NCI-H2029 (cell line): ENCODE data around the gene ZNF701.
"Not testable (repeated sequence)": the region's sequence is repeated elsewhere in the genome, so short reads cannot be mapped to it uniquely, and the experiment has no call there.

ENCODE experiments used
- DNase-seq: peaks from one replicate; lab custom pipeline; 2025; lab: John Stamatoyannopoulos, UW

Gene ZNF701

GRCh38 chr19:52570000-52570861 is at the start of gene ZNF701:
Gene ZNF701, plus strand, starts transcription at chr19:52570287. Its CDS starts 3,861 bp downstream, at chr19:52574148.
- DNase-seq = peak; percentile 85

- DNase-seq = no peak
Measured at GRCh38 chr19:52522551-52522950, 47.5 kb upstream of the ZNF701 start.

- DNase-seq = no peak
Measured at GRCh38 chr19:52524086-52524485, 46.0 kb upstream of the ZNF701 start.

- DNase-seq = peak; percentile 94
Measured at GRCh38 chr19:52527134-52527955, 42.7 kb upstream of the ZNF701 start, which contains the start of gene ZNF808. Gene ZNF808, plus strand, starts transcription at chr19:52527668. Its CDS starts 15,617 bp downstream, at chr19:52543285.

GRCh38 chr19:52527956-52528351 is 42.1 kb upstream of the ZNF701 start:
- no peak for DNase-seq

- no peak for DNase-seq
Measured at GRCh38 chr19:52532480-52532879, 37.6 kb upstream of the ZNF701 start.

- no peak for DNase-seq
Measured at GRCh38 chr19:52533901-52534300, 36.2 kb upstream of the ZNF701 start.

GRCh38 chr19:52535385-52535770 is 34.7 kb upstream of the ZNF701 start:
- DNase-seq = not testable (repeated sequence)

- DNase-seq = peak; percentile 80
Measured at GRCh38 chr19:52535771-52536447, 34.2 kb upstream of the ZNF701 start.

- DNase-seq = no peak
Measured at GRCh38 chr19:52536448-52536800, 33.7 kb upstream of the ZNF701 start.

GRCh38 chr19:52538815-52539214 is 31.3 kb upstream of the ZNF701 start:
- DNase-seq = not testable (repeated sequence)

- not testable (repeated sequence) for DNase-seq
Measured at GRCh38 chr19:52541176-52541575, 28.9 kb upstream of the ZNF701 start.

GRCh38 chr19:52541608-52542007 is 28.5 kb upstream of the ZNF701 start:
- DNase-seq = no peak

- not testable (repeated sequence) for DNase-seq
Measured at GRCh38 chr19:52542541-52542940, 27.5 kb upstream of the ZNF701 start.

- no peak for DNase-seq
Measured at GRCh38 chr19:52542984-52543664, 27.0 kb upstream of the ZNF701 start.

- DNase-seq = no peak
Measured at GRCh38 chr19:52554216-52554971, 15.7 kb upstream of the ZNF701 start.

- DNase-seq = no peak
Measured at GRCh38 chr19:52557231-52557995, 12.7 kb upstream of the ZNF701 start.

- DNase-seq = not testable (repeated sequence)
Measured at GRCh38 chr19:52558732-52559445, 11.2 kb upstream of the ZNF701 start.

- DNase-seq = not testable (repeated sequence)
Measured at GRCh38 chr19:52561611-52562010, 8.5 kb upstream of the ZNF701 start.
